Hepatocyte (in vitro differentiated cells): ENCODE measurements around the gene SH3BGRL.

Experiments
- CTCF ChIP-seq: fragments of 200-600 bp; sonication (generic); IDR thresholded peaks from 2 replicates; pipeline ENCODE4 v1.5.1; 2016; ENCODE audit warnings: antibody characterized with exemption, mild to moderate bottlenecking; ENCODE audit not compliant: poor library complexity
- EZH2 ChIP-seq: fragments of 200-600 bp; sonication (generic); IDR thresholded peaks from 2 replicates; pipeline ENCODE4 v1.6.1; 2016; ENCODE audit warnings: antibody characterized with exemption, mild to moderate bottlenecking, borderline replicate concordance
- EZH2phosphoT487 ChIP-seq: fragments of 200-600 bp; sonication (generic); IDR thresholded peaks from one replicate; pipeline ENCODE4 v1.6.1; 2018; ENCODE audit warnings: antibody characterized with exemption, mild to moderate bottlenecking, low read depth, moderate library complexity; ENCODE audit not compliant: unreplicated experiment, severe bottlenecking

GRCh38 chrX:81202943-81203342, 1.0 kb downstream of the SH3BGRL start:
- no peak for TF ChIP-seq CTCF
- TF ChIP-seq EZH2: no peak
- no peak for TF ChIP-seq EZH2phosphoT487
